ENCODE measurements around the gene IL17C.
A peak's percentile ranks its signal among the peaks of the same experiment; 100 is the strongest.

Gene IL17C

GRCh38 chr16:88636488-88637265 is 1.7 kb upstream of the IL17C start:
- Mint-ChIP-seq H3K27ac (no peak overlapping the region), H3K4me1 (ENCODE audit: low read depth) (peaks cover 70% of the 10 kb centered on the region), H3K9me3 (no peaks in the 10 kb centered on the region), H3K4me3 (no peak overlapping the region), H3K36me3 (ENCODE audit: low read depth) (peaks cover 19% of the 10 kb centered on the region), H3K27me3 (peaks cover 61% of the 10 kb centered on the region)
- intact Hi-C loops (cut with micrococcal nuclease), result loop anchor here (10.0 kb wide), 2 partner anchors 48 to 52 kb away; partner anchors contain the start of gene SNAI3

- H3K27ac Mint-ChIP-seq, result peak overlapping the region; percentile 35
- intact Hi-C loops (cut with micrococcal nuclease), result loop anchor here (10.0 kb wide), 2 partner anchors 45 to 55 kb away; partner anchors contain the start of gene SNAI3
- peaks cover 29% of the 10 kb centered on the region for H3K36me3 Mint-ChIP-seq (ENCODE audit: low read depth)
- H3K4me3 Mint-ChIP-seq, result no peak overlapping the region
- no peaks in the 10 kb centered on the region for H3K9me3 Mint-ChIP-seq
- peaks cover 85% of the 10 kb centered on the region for H3K4me1 Mint-ChIP-seq (ENCODE audit: low read depth)
- H3K27me3 Mint-ChIP-seq, result peaks cover 61% of the 10 kb centered on the region
Observed at GRCh38 chr16:88639231-88640038, 1.1 kb downstream of the IL17C start.

- Mint-ChIP-seq H3K36me3 (ENCODE audit: low read depth) (peaks cover 35% of the 10 kb centered on the region), H3K27ac (peak overlapping the region; percentile 35), H3K4me1 (ENCODE audit: low read depth) (peaks cover 86% of the 10 kb centered on the region), H3K4me3 (no peak overlapping the region), H3K9me3 (no peaks in the 10 kb centered on the region), H3K27me3 (peaks cover 61% of the 10 kb centered on the region)
- intact Hi-C loops (cut with micrococcal nuclease), result no loop called here
Observed at GRCh38 chr16:88640039-88640495, 1.7 kb downstream of the IL17C start.

GRCh38 chr16:88640498-88641247 is 2.3 kb downstream of the IL17C start:
- Mint-ChIP-seq H3K27me3 (peaks cover 55% of the 10 kb centered on the region), H3K9me3 (no peaks in the 10 kb centered on the region), H3K4me1 (ENCODE audit: low read depth) (peaks cover 86% of the 10 kb centered on the region), H3K36me3 (ENCODE audit: low read depth) (peaks cover 41% of the 10 kb centered on the region), H3K27ac (peak overlapping the region; percentile 35), H3K4me3 (no peak overlapping the region)
- intact Hi-C loops (cut with micrococcal nuclease), result no loop called here

GRCh38 chr16:88642881-88643643 is 4.7 kb downstream of the IL17C start:
- no peaks in the 10 kb centered on the region for H3K9me3 Mint-ChIP-seq

GRCh38 chr16:88643644-88643932 is 5.2 kb downstream of the IL17C start:
- intact Hi-C loops (cut with micrococcal nuclease), result no loop called here
- H3K9me3 Mint-ChIP-seq, result no peaks in the 10 kb centered on the region
- H3K36me3 Mint-ChIP-seq (ENCODE audit: low read depth), result peaks cover 70% of the 10 kb centered on the region
- H3K27me3 Mint-ChIP-seq, result peaks cover 30% of the 10 kb centered on the region
- H3K4me3 Mint-ChIP-seq, result no peak overlapping the region
- no peak overlapping the region for H3K27ac Mint-ChIP-seq
- peaks cover 87% of the 10 kb centered on the region for H3K4me1 Mint-ChIP-seq (ENCODE audit: low read depth)

More at GRCh38 chr16:88642881-88643643, 4.7 kb downstream of the IL17C start:
- Mint-ChIP-seq H3K27ac (no peak overlapping the region), H3K36me3 (ENCODE audit: low read depth) (peaks cover 65% of the 10 kb centered on the region), H3K27me3 (peaks cover 35% of the 10 kb centered on the region), H3K4me3 (no peak overlapping the region), H3K4me1 (ENCODE audit: low read depth) (peaks cover 87% of the 10 kb centered on the region)
- intact Hi-C loops (cut with micrococcal nuclease), result no loop called here

- peaks cover 88% of the 10 kb centered on the region for H3K4me1 Mint-ChIP-seq (ENCODE audit: low read depth)
- peaks cover 89% of the 10 kb centered on the region for H3K36me3 Mint-ChIP-seq (ENCODE audit: low read depth)
- no peak overlapping the region for H3K4me3 Mint-ChIP-seq
- no peaks in the 10 kb centered on the region for H3K9me3 Mint-ChIP-seq
- H3K27me3 Mint-ChIP-seq, result peaks cover 11% of the 10 kb centered on the region
- intact Hi-C loops (cut with micrococcal nuclease), result no loop called here
- H3K27ac Mint-ChIP-seq, result no peak overlapping the region
Observed at GRCh38 chr16:88645455-88645854, 7.1 kb downstream of the IL17C start.

GRCh38 chr16:88645941-88646340 is 7.6 kb downstream of the IL17C start:
- H3K27me3 Mint-ChIP-seq, result peaks cover 6% of the 10 kb centered on the region
- intact Hi-C loops (cut with micrococcal nuclease), result no loop called here
- peaks cover 94% of the 10 kb centered on the region for H3K36me3 Mint-ChIP-seq (ENCODE audit: low read depth)
- H3K27ac Mint-ChIP-seq, result no peak overlapping the region
- peaks cover 86% of the 10 kb centered on the region for H3K4me1 Mint-ChIP-seq (ENCODE audit: low read depth)
- no peaks in the 10 kb centered on the region for H3K9me3 Mint-ChIP-seq
- H3K4me3 Mint-ChIP-seq, result no peak overlapping the region

- Mint-ChIP-seq H3K4me1 (ENCODE audit: low read depth) (peaks cover 87% of the 10 kb centered on the region), H3K27me3 (peaks cover under 1% of the 10 kb centered on the region), H3K36me3 (ENCODE audit: low read depth) (peaks cover 99% of the 10 kb centered on the region), H3K4me3 (no peak overlapping the region), H3K27ac (no peak overlapping the region), H3K9me3 (no peaks in the 10 kb centered on the region)
- intact Hi-C loops (cut with micrococcal nuclease), result no loop called here
Observed at GRCh38 chr16:88646345-88647034, 8.1 kb downstream of the IL17C start.

GRCh38 chr16:88647178-88648070 is 9.1 kb downstream of the IL17C start:
- intact Hi-C loops (cut with micrococcal nuclease), result no loop called here
- no peaks in the 10 kb centered on the region for H3K27me3 Mint-ChIP-seq
- H3K4me1 Mint-ChIP-seq (ENCODE audit: low read depth), result peaks cover 87% of the 10 kb centered on the region
- peak overlapping the region; percentile 30 for H3K4me3 Mint-ChIP-seq
- no peaks in the 10 kb centered on the region for H3K9me3 Mint-ChIP-seq
- no peak overlapping the region for H3K27ac Mint-ChIP-seq
- peaks cover 100% of the 10 kb centered on the region for H3K36me3 Mint-ChIP-seq (ENCODE audit: low read depth)

GRCh38 chr16:88649195-88649923 is 11.0 kb downstream of the IL17C start:
- Mint-ChIP-seq H3K4me3 (peak overlapping the region; percentile 94), H3K9me3 (no peaks in the 10 kb centered on the region), H3K36me3 (ENCODE audit: low read depth) (peaks cover 100% of the 10 kb centered on the region), H3K27me3 (no peaks in the 10 kb centered on the region), H3K27ac (peak overlapping the region; percentile 92), H3K4me1 (ENCODE audit: low read depth) (peaks cover 71% of the 10 kb centered on the region)
- intact Hi-C loops (cut with micrococcal nuclease), result loop anchor here (1.0 kb wide), 1 partner anchor 10 kb away; no protein-coding TSS in a partner anchor

Measured in dendritic cell treated with granulocyte-macrophage colony-stimulating factor and Interleukin-4, amounts not matched to agents 40 ng/mL and 50 ng/mL, for 4 days (primary cell).